Subcutaneous abdominal adipose tissue (tissue), 5 donors: ENCODE data around the gene HOXA4.

Source experiments
- H3K27ac ChIP-seq: one replicate; pipeline ENCODE4 v1.7.0; 2013; ENCODE audit warnings: low read depth, mild to moderate bottlenecking, inconsistent platforms, low read length, moderate library complexity
- H3K27me3 ChIP-seq, 5 donors: one replicate each; pipeline ENCODE4 v1.7.0; 2013; ENCODE audit warnings: low read length in 5 of 5, inconsistent platforms in 1 of 5; ENCODE audit not compliant: control insufficient read depth in 5 of 5, insufficient read depth in 4 of 5
- H3K36me3 ChIP-seq, 5 donors: one replicate each; pipeline ENCODE4 v1.7.0; 2013; ENCODE audit warnings: low read length in 5 of 5; ENCODE audit not compliant: control insufficient read depth in 5 of 5, insufficient read depth in 5 of 5
- H3K4me1 ChIP-seq, 5 donors: one replicate each; pipeline ENCODE4 v1.7.0; 2013; ENCODE audit warnings: low read length in 5 of 5, mild to moderate bottlenecking in 3 of 5, moderate library complexity in 1 of 5; ENCODE audit not compliant: control insufficient read depth in 5 of 5, insufficient read depth in 5 of 5
- H3K4me3 ChIP-seq, 5 donors: one replicate each; pipeline ENCODE4 v1.7.0; 2013; ENCODE audit warnings: low read length in 5 of 5, low read depth in 1 of 5
- H3K9ac ChIP-seq, 5 donors: one replicate each; pipeline ENCODE4 v1.7.0; 2013; ENCODE audit warnings: low read length in 5 of 5, mild to moderate bottlenecking in 4 of 5, moderate library complexity in 3 of 5
- H3K9me3 ChIP-seq, 5 donors: one replicate each; pipeline ENCODE4 v1.7.0; 2013; ENCODE audit warnings: low read length in 5 of 5; ENCODE audit not compliant: control insufficient read depth in 5 of 5
- donor health status: healthy.
- donor health status: healthy.
- donor health status: healthy.
- donor health status: healthy.
- donor health status: healthy.

HOXA4 gene

DNA sequence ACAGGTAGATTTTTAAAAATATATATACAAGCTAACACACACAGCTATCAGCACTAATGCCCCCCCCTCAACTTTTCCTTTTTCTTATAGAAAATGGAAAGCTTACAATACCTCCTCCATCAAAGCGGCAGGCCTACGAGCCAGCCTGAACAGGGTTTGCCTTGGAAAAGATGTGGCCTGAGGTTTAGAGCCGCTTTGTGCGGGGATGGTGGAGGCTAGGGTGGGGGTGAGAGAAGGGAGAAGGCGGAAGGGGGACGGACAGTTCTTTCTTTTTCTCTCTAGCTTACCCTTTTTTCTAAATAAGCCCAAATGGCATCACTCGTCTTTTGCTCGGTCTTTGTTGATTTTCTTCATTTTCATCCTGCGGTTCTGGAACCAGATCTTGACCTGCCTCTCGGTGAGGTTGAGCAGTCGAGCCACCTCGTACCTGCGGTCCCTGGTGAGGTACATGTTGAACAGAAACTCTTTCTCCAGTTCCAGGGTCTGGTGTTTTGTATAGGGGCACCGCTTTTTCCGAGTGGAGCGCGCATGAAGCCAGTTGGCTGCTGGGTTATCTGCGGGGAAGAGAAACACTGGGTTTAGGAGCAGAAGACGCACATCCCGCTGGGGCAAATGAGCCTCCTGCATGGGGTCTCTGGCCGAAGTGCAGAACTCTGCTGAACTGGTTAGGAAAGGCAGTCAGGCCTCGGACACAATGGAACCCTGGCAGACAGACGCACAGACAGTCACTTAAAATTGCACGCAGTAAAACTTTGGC lies 32.9 kb upstream of the HOXA4 start:
- Histone ChIP-seq H3K4me3 (peak overlapping the region; percentile 80 to 84 (median 81)), H3K36me3 (no peaks in the 10 kb centered on the region), H3K4me1 (peaks cover 0 to 84% (median 81%) of the 10 kb centered on the region in 5 donors), H3K9me3 (no peaks in the 10 kb centered on the region), H3K9ac (peak overlapping the region; percentile 6 to 89 (median 73)), H3K27ac (peak overlapping the region; percentile 98), H3K27me3 (peaks cover 0 to 10% (median 0%) of the 10 kb centered on the region in 5 donors)

DNA sequence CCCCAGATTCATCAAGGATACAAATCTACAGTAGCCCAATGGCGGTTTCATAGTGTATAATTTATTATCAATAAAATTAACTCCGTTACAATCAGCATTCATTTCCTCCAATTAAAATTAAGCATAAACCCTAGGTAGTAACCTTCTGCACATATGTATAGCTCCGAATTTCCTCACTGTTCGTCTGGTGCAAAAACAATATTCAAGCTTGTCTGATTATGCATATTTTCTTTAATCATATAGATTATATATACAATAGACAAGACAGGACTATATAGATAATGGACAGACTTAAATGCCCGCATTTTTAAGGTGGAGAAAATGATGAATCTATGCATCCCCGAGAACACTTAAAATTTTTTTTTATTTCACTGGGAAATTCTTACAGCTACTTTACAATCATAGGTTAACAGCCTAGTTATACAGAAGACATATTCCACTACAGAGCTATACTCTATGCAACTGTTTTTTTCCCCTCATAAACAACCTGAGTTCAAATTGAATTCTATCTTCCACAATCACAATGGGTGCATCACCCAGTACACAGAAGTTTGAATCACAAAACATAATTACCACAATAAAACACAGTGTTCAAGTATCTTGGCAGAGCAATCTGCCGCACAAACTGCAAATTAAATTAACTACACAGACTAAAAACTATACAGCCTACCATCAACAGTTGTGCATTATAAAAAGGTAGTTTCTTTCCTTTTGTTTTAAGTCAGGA lies 32.2 kb upstream of the HOXA4 start:
- no peaks in the 10 kb centered on the region for H3K9me3 ChIP-seq
- H3K36me3 ChIP-seq = no peaks in the 10 kb centered on the region
- H3K9ac ChIP-seq = peak overlapping the region in 2 of 5 donors; percentile 88 to 89
- peaks cover 0 to 77% (median 73%) of the 10 kb centered on the region in 5 donors for H3K4me1 ChIP-seq
- H3K27ac ChIP-seq = peak overlapping the region; percentile 98
- H3K4me3 ChIP-seq = peak overlapping the region in 4 of 5 donors; percentile 80 to 84 (median 81)
- peaks cover 0 to 8% (median 0%) of the 10 kb centered on the region in 5 donors for H3K27me3 ChIP-seq

DNA sequence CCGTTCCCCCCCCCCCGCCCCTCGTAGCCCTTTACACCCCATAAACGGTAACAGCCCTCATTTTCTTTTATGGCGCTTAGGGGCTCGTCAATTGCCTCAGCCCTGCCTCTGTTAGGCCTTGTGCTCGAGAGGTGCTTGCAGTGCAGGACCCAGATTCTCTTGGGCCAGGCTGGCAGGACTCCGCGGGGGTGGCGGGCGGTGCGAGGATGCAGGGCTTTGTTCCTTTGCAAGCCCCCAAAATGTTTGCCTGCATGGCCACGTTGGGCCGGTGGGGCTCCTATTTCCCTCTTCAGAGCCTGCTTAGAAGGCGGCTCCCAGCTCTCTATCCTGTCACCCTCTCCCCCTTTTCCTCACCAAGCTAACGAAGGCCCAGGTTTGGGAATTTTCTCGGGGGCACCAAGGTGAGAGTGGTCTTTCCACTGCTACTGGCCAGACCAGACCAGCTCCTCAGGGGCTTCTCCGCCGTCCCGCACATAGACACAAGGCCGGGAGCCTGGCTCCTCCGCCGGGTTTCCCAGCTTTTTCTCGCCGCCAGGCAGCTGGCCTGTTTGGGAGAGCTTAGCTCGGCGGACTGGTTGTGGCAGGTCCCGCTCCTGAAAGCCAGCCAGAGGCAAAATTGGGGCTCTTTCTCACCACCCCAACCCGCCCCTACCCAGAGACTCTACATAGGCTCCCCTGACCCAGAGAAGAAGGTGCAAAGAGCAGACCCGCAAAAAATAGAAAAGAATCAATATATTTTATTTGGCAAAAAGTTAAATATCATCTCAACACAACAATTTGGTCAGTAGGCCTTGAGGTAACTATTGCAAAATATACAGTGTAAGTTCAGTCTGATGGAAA lies 31.4 kb upstream of the HOXA4 start:
- no peaks in the 10 kb centered on the region for H3K36me3 ChIP-seq
- H3K4me3 ChIP-seq = peak overlapping the region in 3 of 5 donors; percentile 15 to 80 (median 29)
- peak overlapping the region; percentile 70 for H3K27ac ChIP-seq
- H3K4me1 ChIP-seq = peaks cover 0 to 74% (median 68%) of the 10 kb centered on the region in 5 donors
- no peaks in the 10 kb centered on the region for H3K9me3 ChIP-seq
- peak overlapping the region in 2 of 5 donors; percentile 88 to 89 for H3K9ac ChIP-seq
- H3K27me3 ChIP-seq = peaks cover 0 to 8% (median 0%) of the 10 kb centered on the region in 5 donors

DNA sequence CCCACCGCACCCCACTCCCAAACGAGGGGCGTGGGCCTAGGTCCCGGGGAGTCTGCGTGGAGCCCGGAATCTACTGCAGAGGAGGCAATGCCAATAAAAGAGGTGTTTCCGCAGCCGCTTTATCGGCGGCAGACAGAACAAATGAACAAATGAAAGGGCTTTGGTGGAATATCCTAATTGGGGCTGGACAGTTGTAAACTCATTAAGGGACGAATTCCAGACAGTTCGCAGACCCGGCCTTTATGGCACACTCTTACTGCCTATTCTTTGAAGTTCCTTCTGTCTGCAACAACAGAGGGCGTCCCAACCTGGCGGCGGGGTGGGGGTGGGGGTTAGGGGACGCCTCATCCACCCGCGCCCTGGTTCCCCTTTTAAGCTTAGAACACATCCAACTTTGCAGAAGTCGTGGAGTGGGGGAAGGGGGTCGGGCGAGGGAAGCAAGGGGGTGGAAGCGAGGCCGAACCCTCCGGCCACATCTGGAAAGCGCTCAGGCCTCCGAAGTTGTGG lies 30.7 kb upstream of the HOXA4 start:
- H3K4me3 ChIP-seq = peak overlapping the region; percentile 65 to 86 (median 79)
- peak overlapping the region; percentile 69 for H3K27ac ChIP-seq
- peak overlapping the region in 2 of 5 donors; percentile 53 to 76 for H3K9ac ChIP-seq
- peaks cover 0 to 8% (median 0%) of the 10 kb centered on the region in 5 donors for H3K27me3 ChIP-seq
- no peaks in the 10 kb centered on the region for H3K36me3 ChIP-seq
- H3K9me3 ChIP-seq = no peaks in the 10 kb centered on the region
- peaks cover 0 to 70% (median 63%) of the 10 kb centered on the region in 5 donors for H3K4me1 ChIP-seq

DNA sequence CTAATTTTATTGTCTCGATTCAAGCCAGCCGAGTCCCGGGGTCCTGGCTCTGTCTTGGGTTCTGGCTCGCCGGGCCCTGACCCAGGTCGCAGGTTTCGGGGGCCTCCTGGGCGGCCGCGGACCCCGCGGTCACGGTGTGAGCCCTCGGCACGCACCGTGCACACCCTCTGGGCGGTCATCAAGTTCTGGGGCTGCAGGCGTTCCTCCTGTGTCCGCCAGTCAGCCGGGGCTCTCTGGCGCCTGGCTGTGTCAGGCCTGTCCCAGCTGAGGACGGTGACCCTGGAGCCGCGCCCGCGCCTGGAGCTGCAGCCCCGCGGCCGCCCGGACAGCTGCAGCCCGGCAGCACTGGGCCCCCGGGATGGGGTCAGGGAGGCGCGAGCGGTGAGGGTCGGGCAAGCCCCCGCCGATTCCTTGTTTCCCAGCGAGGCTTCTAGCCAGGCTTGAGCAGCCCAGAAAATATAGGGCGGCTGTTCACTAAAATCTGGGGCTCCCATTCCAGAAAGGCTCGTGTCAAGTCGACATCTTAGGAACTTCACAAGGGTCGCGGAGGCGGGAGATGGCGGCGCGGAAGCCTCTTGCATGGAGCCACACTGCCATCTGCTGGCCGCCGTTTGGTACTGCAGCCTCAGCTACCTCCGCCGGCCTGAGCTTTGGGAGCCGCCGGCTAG lies 30.1 kb upstream of the HOXA4 start:
- no peaks in the 10 kb centered on the region for H3K36me3 ChIP-seq
- H3K27ac ChIP-seq = peak overlapping the region; percentile 69
- H3K4me3 ChIP-seq = peak overlapping the region; percentile 59 to 86 (median 79)
- peak overlapping the region in 4 of 5 donors; percentile 37 to 76 (median 58) for H3K9ac ChIP-seq
- H3K27me3 ChIP-seq = peaks cover 0 to 8% (median 0%) of the 10 kb centered on the region in 5 donors
- peaks cover 0 to 70% (median 62%) of the 10 kb centered on the region in 5 donors for H3K4me1 ChIP-seq
- H3K9me3 ChIP-seq = no peaks in the 10 kb centered on the region

DNA sequence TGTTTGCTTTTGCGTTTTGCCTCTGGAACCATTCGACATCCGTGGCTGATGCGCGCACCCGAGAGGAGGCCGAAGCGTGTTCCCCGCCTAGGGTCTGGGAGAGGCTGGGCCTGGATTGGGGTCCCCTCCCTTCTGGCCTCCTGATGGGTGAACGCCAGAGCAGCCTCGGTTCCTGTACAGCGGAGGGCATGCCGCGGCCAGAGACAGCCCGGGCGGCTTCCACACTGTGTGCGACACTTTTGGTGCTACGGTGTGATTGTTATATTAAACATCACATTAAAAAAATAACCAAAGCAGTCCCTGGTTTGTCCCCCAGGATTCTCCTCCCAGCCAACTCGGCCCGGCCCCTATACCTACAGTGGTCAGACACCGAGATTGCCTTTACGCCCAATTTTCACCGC lies 29.6 kb upstream of the HOXA4 start:
- Histone ChIP-seq H3K4me1 (peaks cover 0 to 70% (median 63%) of the 10 kb centered on the region in 5 donors), H3K27me3 (peaks cover 0 to 13% (median 0%) of the 10 kb centered on the region in 5 donors), H3K9me3 (no peaks in the 10 kb centered on the region), H3K27ac (peak overlapping the region; percentile 69), H3K9ac (peak overlapping the region in 4 of 5 donors; percentile 37 to 72 (median 58)), H3K4me3 (peak overlapping the region; percentile 44 to 86 (median 79)), H3K36me3 (no peaks in the 10 kb centered on the region)

DNA sequence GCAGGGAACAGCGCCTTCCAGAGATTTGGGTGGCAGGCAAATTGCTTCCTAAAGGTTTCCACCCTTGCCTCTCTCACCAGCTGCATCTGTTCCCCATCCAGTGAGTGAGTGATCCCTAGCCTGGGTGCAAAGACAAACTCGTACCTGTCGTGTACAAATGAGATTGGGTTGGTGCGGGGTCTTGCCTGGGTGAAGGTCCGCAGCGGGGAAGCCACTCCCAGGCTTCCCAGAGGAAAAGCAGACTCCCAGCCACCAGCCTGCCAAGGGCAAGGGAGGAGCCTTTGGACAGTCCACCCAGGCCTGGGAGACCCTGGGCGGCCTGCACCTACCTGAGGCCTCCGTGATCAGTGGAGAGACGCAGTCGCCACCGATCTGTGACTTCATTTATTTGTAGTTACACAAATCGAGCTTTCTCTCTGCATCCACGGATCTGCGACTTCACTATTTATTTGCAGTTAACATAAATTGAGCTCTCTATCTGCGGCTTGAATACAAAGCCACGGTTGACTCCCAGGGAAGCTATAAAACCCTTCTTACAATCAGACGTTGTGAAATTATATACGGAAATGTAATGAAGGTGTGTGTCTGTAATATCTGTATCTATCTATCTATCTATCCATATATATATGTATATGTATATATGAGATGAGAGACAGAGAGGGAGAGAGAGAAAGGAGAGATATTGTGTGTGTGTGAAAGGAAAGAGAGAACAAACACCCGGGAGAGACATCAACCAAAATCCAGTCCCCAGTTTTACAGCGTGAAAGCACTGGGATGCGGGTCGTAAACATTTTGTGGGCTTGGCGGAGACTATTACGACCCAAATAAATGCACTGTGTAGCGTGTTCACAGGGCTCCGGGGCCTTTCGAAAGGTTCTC lies 28.9 kb upstream of the HOXA4 start:
- Histone ChIP-seq H3K4me3 (peak overlapping the region in 4 of 5 donors; percentile 74 to 86 (median 80)), H3K27ac (no peak overlapping the region), H3K27me3 (peaks cover 0 to 13% (median 0%) of the 10 kb centered on the region in 5 donors), H3K9ac (peak overlapping the region in 2 of 5 donors; percentile 53 to 72), H3K4me1 (peaks cover 0 to 68% (median 61%) of the 10 kb centered on the region in 5 donors), H3K36me3 (no peaks in the 10 kb centered on the region), H3K9me3 (no peaks in the 10 kb centered on the region)

DNA sequence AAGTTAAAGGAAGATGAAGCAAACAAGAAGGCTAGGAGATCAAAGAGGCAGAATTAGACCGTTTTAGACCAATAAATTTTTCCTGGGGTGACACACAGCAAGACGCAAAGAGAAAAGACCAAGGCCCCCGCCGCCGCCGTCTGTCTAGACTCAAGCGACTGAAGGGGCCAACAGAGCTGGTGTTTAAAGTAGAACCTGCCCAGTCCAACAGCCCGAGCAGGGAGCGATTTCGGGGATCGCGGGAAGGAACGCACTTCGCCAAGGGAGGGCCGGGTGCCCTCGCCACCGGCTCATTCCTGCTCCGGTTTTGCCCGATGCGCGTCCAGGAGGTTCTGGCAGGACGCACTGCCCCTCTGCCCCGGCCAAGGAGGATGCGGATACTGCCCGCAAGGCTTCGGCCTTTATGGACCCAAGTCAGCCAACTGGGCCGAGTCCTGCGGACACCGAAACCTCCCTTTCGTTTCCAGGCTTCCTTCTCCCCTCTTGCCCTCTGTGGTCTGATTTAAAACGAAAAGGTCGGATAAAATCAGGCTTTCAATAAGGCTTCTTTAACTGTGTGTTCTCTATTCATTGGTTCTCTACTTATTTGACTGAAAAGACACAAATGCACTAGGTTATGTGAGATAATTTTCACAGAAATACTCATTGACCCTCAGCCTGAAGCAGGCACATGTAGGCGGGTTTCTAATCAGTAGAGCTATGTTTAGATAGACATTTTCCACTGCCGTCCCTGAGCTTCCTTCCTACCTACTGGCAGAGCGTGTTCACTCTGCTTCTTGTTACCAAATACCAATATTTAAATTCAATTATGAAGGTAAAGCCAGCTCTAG lies 28.1 kb upstream of the HOXA4 start:
- Histone ChIP-seq H3K4me1 (peaks cover 0 to 66% (median 60%) of the 10 kb centered on the region in 5 donors), H3K4me3 (no peak overlapping the region), H3K36me3 (no peaks in the 10 kb centered on the region), H3K9ac (no peak overlapping the region), H3K9me3 (no peaks in the 10 kb centered on the region), H3K27me3 (peaks cover 0 to 13% (median 0%) of the 10 kb centered on the region in 5 donors), H3K27ac (no peak overlapping the region)
